ENCODE measurements around the gene STAP1.
"Not testable (repeated sequence)": the region's sequence is repeated elsewhere in the genome, so short reads cannot be mapped to it uniquely, and the experiment has no call there.

Gene STAP1

GRCh38 chr4:67634741-67635140 lies 76.2 kb downstream of the STAP1 start:
- TF ChIP-seq CTCF (IDR thresholded peaks at IDR 0.05; ENCODE audit: control insufficient read depth, insufficient read depth, low read depth, low read length, missing control alignments) = no peak
- DNase-seq (ENCODE audit: low read depth) = no peak
- no peak overlapping the region for H3K4me3 ChIP-seq (ENCODE audit: control insufficient read depth, low read depth, low read length)

GRCh38 chr4:67635331-67635730 lies 76.8 kb downstream of the STAP1 start:
- no peak for DNase-seq (ENCODE audit: low read depth)
- no peak overlapping the region for H3K4me3 ChIP-seq (ENCODE audit: control insufficient read depth, low read depth, low read length)
- TF ChIP-seq CTCF (IDR thresholded peaks at IDR 0.05; ENCODE audit: control insufficient read depth, insufficient read depth, low read depth, low read length, missing control alignments) = no peak

GRCh38 chr4:67636978-67637377 lies 78.5 kb downstream of the STAP1 start:
- not testable (repeated sequence) for H3K4me3 ChIP-seq (ENCODE audit: control insufficient read depth, low read depth, low read length); DNase-seq (ENCODE audit: low read depth)

- DNase-seq (ENCODE audit: low read depth) = no peak
- no peak for TF ChIP-seq CTCF (IDR thresholded peaks at IDR 0.05; ENCODE audit: control insufficient read depth, insufficient read depth, low read depth, low read length, missing control alignments)
- H3K4me3 ChIP-seq (ENCODE audit: control insufficient read depth, low read depth, low read length) = no peak overlapping the region
Observed at GRCh38 chr4:67638136-67638535, 79.6 kb downstream of the STAP1 start.

GRCh38 chr4:67651536-67651935 lies 93.0 kb downstream of the STAP1 start:
- DNase-seq (ENCODE audit: low read depth) = no peak
- no peak overlapping the region for H3K4me3 ChIP-seq (ENCODE audit: control insufficient read depth, low read depth, low read length)
- TF ChIP-seq CTCF (IDR thresholded peaks at IDR 0.05; ENCODE audit: control insufficient read depth, insufficient read depth, low read depth, low read length, missing control alignments) = no peak

Data from AG09309 (cell line).